Measurements from ENCODE around the gene CDKN2B-AS1.

The CDKN2B-AS1 gene

GRCh38 chr9:22120595-22120994 lies 126.0 kb downstream of the CDKN2B-AS1 start:
- no peak for DNase-seq (ENCODE audit: extremely low spot score)
- TF ChIP-seq, protein P1, sequence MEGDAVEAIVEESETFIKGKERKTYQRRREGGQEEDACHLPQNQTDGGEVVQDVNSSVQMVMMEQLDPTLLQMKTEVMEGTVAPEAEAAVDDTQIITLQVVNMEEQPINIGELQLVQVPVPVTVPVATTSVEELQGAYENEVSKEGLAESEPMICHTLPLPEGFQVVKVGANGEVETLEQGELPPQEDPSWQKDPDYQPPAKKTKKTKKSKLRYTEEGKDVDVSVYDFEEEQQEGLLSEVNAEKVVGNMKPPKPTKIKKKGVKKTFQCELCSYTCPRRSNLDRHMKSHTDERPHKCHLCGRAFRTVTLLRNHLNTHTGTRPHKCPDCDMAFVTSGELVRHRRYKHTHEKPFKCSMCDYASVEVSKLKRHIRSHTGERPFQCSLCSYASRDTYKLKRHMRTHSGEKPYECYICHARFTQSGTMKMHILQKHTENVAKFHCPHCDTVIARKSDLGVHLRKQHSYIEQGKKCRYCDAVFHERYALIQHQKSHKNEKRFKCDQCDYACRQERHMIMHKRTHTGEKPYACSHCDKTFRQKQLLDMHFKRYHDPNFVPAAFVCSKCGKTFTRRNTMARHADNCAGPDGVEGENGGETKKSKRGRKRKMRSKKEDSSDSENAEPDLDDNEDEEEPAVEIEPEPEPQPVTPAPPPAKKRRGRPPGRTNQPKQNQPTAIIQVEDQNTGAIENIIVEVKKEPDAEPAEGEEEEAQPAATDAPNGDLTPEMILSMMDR (IDR thresholded peaks at IDR 0.05; ENCODE audit: control extremely low read depth, extremely low read depth, low read depth, missing control alignments): no peak
- ChIA-PET POLR2A (no interaction called here), CTCF (interaction anchor here (1.1 to 4.3 kb wide), 10 partner anchors 9 to 311 kb away, joined by 3 to 56 read pairs (median 7); no protein-coding TSS in a partner anchor)

GRCh38 chr9:22124263-22125011 lies 129.8 kb downstream of the CDKN2B-AS1 start:
- ChIA-PET CTCF (interaction anchor here (1.1 kb wide), 1 partner anchor 311 kb away, joined by 4 read pairs; no protein-coding TSS in a partner anchor), POLR2A (no interaction called here)
- no peak for DNase-seq (ENCODE audit: extremely low spot score)
- TF ChIP-seq, protein P1 (IDR thresholded peaks at IDR 0.05; ENCODE audit: control extremely low read depth, extremely low read depth, low read depth, missing control alignments): no peak

DNA sequence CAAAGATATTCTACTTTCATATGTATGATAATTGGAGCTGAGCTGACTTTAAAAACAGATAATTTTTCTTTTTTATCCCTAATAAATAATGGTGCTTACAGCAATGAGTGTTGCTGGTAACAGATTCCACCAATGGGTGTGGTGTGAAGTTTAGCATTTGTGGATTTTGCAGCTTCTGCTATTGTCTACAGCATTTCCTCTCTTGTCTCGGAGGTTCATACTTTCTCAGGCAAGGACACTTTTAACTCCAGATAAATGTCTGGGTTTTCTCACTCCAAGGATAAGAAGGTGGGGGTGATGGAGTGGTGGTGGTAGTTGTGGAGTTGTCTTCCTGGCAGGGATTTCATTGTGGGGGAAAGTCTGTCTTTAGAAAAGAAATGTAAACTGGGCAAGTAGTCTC lies 134.5 kb downstream of the CDKN2B-AS1 start:
- CTCF ChIA-PET: interaction anchor here (2.4 to 4.9 kb wide), 2 partner anchors 11 to 18 kb away, joined by 6 to 25 read pairs; no protein-coding TSS in a partner anchor
- POLR2A ChIA-PET: no interaction called here
- no peak for DNase-seq (ENCODE audit: extremely low spot score)
- TF ChIP-seq, protein P1 (IDR thresholded peaks at IDR 0.05; ENCODE audit: control extremely low read depth, extremely low read depth, low read depth, missing control alignments): no peak

DNA sequence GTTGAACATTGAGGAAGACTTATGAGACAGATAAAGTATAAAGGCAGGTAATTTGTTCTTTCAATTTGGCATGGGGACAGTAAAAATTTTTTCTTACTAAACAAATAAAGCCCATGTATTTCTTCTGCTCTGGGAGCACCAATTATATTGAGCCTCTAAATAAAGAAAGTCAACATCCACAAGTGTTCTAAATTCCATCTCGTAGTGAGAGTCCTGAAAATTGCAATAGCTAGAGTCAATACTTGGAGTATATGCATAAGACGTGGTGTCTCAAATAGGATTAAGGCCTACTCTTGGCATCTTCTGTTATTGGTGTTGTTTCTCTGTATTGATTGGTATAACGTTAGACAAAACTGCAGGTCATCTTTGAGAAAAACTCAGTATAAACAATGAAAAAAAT lies 135.0 kb downstream of the CDKN2B-AS1 start:
- CTCF ChIA-PET: interaction anchor here (2.4 to 4.9 kb wide), 2 partner anchors 11 to 17 kb away, joined by 6 to 25 read pairs; no protein-coding TSS in a partner anchor
- POLR2A ChIA-PET: no interaction called here
- DNase-seq (ENCODE audit: extremely low spot score): no peak
- TF ChIP-seq, protein P1 (IDR thresholded peaks at IDR 0.05; ENCODE audit: control extremely low read depth, extremely low read depth, low read depth, missing control alignments): no peak

DNA sequence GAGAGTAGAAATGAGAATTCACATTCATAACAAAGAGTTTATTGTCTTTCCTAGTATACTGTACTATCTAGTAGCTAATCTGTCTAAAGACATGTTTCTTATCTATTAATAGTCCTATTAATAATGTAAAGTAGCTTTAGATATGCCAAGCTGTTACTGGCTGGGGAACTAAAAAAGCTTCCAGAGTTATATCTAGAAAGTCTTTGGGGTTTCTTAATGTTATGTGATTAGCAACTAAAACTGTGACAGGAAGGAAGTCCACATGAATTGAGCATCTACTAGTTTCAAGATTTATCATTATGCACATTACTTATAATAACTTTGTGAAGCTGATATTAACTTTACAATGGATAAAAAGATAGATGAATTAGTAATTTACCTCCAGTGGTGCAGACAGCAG lies 137.2 kb downstream of the CDKN2B-AS1 start:
- TF ChIP-seq, protein P1 (IDR thresholded peaks at IDR 0.05; ENCODE audit: control extremely low read depth, extremely low read depth, low read depth, missing control alignments): no peak
- CTCF ChIA-PET: interaction anchor here (1.6 to 4.9 kb wide), 2 partner anchors 10 to 13 kb away, joined by 4 to 25 read pairs; no protein-coding TSS in a partner anchor
- no peak for DNase-seq (ENCODE audit: extremely low spot score)
- POLR2A ChIA-PET: no interaction called here

GRCh38 chr9:22134390-22134789 lies 139.8 kb downstream of the CDKN2B-AS1 start:
- CTCF ChIA-PET: interaction anchor here (2.7 kb wide), 1 partner anchor 14 kb away, joined by 10 read pairs; no protein-coding TSS in a partner anchor
- no peak for DNase-seq (ENCODE audit: extremely low spot score)
- TF ChIP-seq, protein P1 (IDR thresholded peaks at IDR 0.05; ENCODE audit: control extremely low read depth, extremely low read depth, low read depth, missing control alignments): no peak
- POLR2A ChIA-PET: no interaction called here

All from GM10248 (cell line).